Effector memory CD4-positive, alpha-beta T cell (primary cell): Measurements from ENCODE around the gene ZIC1.

Source experiments
- DNase-seq, 3 donors: peaks; one replicate each; pipeline ENCODE4 v3.0.0-alpha.2; 2020
- H3K27ac ChIP-seq: 2 replicates; pipeline ENCODE4 v1.7.0; 2013; ENCODE audit warnings: mild to moderate bottlenecking, low read length, moderate library complexity; ENCODE audit not compliant: insufficient read depth, poor library complexity, severe bottlenecking
- H3K27me3 ChIP-seq: replicated peaks from 2 replicates; pipeline ENCODE4 v1.7.0; 2013; ENCODE audit warnings: mild to moderate bottlenecking, low read length; ENCODE audit not compliant: insufficient read depth, control insufficient read depth, poor library complexity, severe bottlenecking
- H3K36me3 ChIP-seq: 2 replicates; pipeline ENCODE4 v1.7.0; 2013; ENCODE audit warnings: mild to moderate bottlenecking, low read length, moderate library complexity; ENCODE audit not compliant: control insufficient read depth, insufficient read depth
- H3K4me1 ChIP-seq: 2 replicates; pipeline ENCODE4 v1.7.0; 2013; ENCODE audit warnings: low read length, mild to moderate bottlenecking; ENCODE audit not compliant: control insufficient read depth, insufficient read depth, poor library complexity, severe bottlenecking
- H3K4me3 ChIP-seq: 2 replicates; pipeline ENCODE4 v1.7.0; 2013; ENCODE audit warnings: low read length, low read depth, mild to moderate bottlenecking; ENCODE audit not compliant: insufficient read depth, poor library complexity, severe bottlenecking
- H3K9me3 ChIP-seq: 2 replicates; pipeline ENCODE4 v1.7.0; 2013; ENCODE audit warnings: mild to moderate bottlenecking, low read length, moderate library complexity; ENCODE audit not compliant: control insufficient read depth

ZIC1 gene

GRCh38 chr3:147410116-147410525, 956 bp downstream of the ZIC1 start:
- no peaks in the 10 kb centered on the region for H3K9me3 ChIP-seq
- H3K27me3 ChIP-seq, result peaks cover 68% of the 10 kb centered on the region
- H3K27ac ChIP-seq, result no peak overlapping the region
- peak overlapping the region; percentile 11 for H3K4me3 ChIP-seq
- peaks cover 13% of the 10 kb centered on the region for H3K4me1 ChIP-seq
- DNase-seq, result no peak
- H3K36me3 ChIP-seq, result no peaks in the 10 kb centered on the region

- DNase-seq, result no peak
- Histone ChIP-seq H3K36me3 (no peaks in the 10 kb centered on the region), H3K4me1 (peaks cover 13% of the 10 kb centered on the region), H3K27me3 (peaks cover 71% of the 10 kb centered on the region), H3K27ac (no peak overlapping the region), H3K4me3 (peak overlapping the region; percentile 11), H3K9me3 (no peaks in the 10 kb centered on the region)
Observed at GRCh38 chr3:147410526-147411237, 1.5 kb downstream of the ZIC1 start.

GRCh38 chr3:147411238-147411814, 2.2 kb downstream of the ZIC1 start:
- H3K27ac ChIP-seq, result no peak overlapping the region
- H3K27me3 ChIP-seq, result peaks cover 70% of the 10 kb centered on the region
- peaks cover 13% of the 10 kb centered on the region for H3K4me1 ChIP-seq
- no peak overlapping the region for H3K4me3 ChIP-seq
- no peak for DNase-seq
- no peaks in the 10 kb centered on the region for H3K36me3 ChIP-seq
- H3K9me3 ChIP-seq, result no peaks in the 10 kb centered on the region

- H3K4me1 ChIP-seq, result peaks cover 13% of the 10 kb centered on the region
- no peaks in the 10 kb centered on the region for H3K36me3 ChIP-seq
- H3K27me3 ChIP-seq, result peaks cover 65% of the 10 kb centered on the region
- H3K9me3 ChIP-seq, result no peaks in the 10 kb centered on the region
- H3K27ac ChIP-seq, result no peak overlapping the region
- no peak overlapping the region for H3K4me3 ChIP-seq
- no peak for DNase-seq
Observed at GRCh38 chr3:147411815-147412241, 2.7 kb downstream of the ZIC1 start.

- Histone ChIP-seq H3K27me3 (peaks cover 60% of the 10 kb centered on the region), H3K27ac (no peak overlapping the region), H3K4me3 (no peak overlapping the region), H3K36me3 (no peaks in the 10 kb centered on the region), H3K9me3 (no peaks in the 10 kb centered on the region), H3K4me1 (peaks cover 13% of the 10 kb centered on the region)
- no peak for DNase-seq
Observed at GRCh38 chr3:147412261-147412916, 3.2 kb downstream of the ZIC1 start.

GRCh38 chr3:147412917-147413685, 3.9 kb downstream of the ZIC1 start:
- no peaks in the 10 kb centered on the region for H3K36me3 ChIP-seq
- no peak overlapping the region for H3K27ac ChIP-seq
- peaks cover 59% of the 10 kb centered on the region for H3K27me3 ChIP-seq
- H3K4me1 ChIP-seq, result peaks cover 13% of the 10 kb centered on the region
- no peaks in the 10 kb centered on the region for H3K9me3 ChIP-seq
- no peak for DNase-seq
- no peak overlapping the region for H3K4me3 ChIP-seq

- peaks cover 13% of the 10 kb centered on the region for H3K4me1 ChIP-seq
- no peak overlapping the region for H3K4me3 ChIP-seq
- H3K27ac ChIP-seq, result no peak overlapping the region
- peaks cover 52% of the 10 kb centered on the region for H3K27me3 ChIP-seq
- H3K9me3 ChIP-seq, result no peaks in the 10 kb centered on the region
- H3K36me3 ChIP-seq, result no peaks in the 10 kb centered on the region
- DNase-seq, result no peak
Observed at GRCh38 chr3:147413686-147414389, 4.7 kb downstream of the ZIC1 start.

- Histone ChIP-seq H3K4me3 (no peak overlapping the region), H3K9me3 (no peaks in the 10 kb centered on the region), H3K4me1 (peaks cover 13% of the 10 kb centered on the region), H3K27ac (no peak overlapping the region), H3K36me3 (no peaks in the 10 kb centered on the region), H3K27me3 (peaks cover 45% of the 10 kb centered on the region)
- no peak for DNase-seq
Observed at GRCh38 chr3:147414390-147415138, 5.4 kb downstream of the ZIC1 start.

- Histone ChIP-seq H3K27ac (no peak overlapping the region), H3K36me3 (no peaks in the 10 kb centered on the region), H3K9me3 (no peaks in the 10 kb centered on the region), H3K4me3 (no peak overlapping the region), H3K4me1 (peaks cover 10% of the 10 kb centered on the region), H3K27me3 (peaks cover 42% of the 10 kb centered on the region)
- no peak for DNase-seq
Observed at GRCh38 chr3:147415286-147415685, 6.1 kb downstream of the ZIC1 start.
